HG02759 (cell line): Measurements from ENCODE around the gene WFIKKN1.

Experiments used
- ATAC-seq: cut with Tn5 transposase; IDR thresholded peaks from one replicate; pipeline ENCODE4 v1.9.1; 2021; ENCODE audit warnings: mild to moderate bottlenecking, moderate library complexity; ENCODE audit not compliant: unreplicated experiment

WFIKKN1 gene

GRCh38 chr16:672371-672770 is 41.6 kb downstream of the WFIKKN1 start:
- ATAC-seq = no peak

DNA sequence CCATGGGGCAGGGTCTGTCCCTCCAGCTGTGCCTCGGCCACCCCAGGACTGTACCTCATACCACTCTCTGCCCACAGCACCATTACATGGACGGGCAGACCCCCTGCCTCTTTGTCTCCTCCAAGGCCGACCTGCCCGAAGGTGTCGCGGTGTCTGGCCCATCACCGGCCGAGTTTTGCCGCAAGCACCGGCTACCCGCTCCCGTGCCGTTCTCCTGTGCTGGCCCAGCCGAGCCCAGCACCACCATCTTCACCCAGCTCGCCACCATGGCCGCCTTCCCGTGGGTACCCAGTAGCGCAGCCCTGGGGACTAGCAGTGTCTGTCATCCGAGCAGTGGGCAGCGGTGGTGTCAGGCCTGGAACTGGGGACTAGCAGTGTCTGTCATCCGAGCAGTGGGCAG is 42.1 kb downstream of the WFIKKN1 start:
- no peak for ATAC-seq

DNA sequence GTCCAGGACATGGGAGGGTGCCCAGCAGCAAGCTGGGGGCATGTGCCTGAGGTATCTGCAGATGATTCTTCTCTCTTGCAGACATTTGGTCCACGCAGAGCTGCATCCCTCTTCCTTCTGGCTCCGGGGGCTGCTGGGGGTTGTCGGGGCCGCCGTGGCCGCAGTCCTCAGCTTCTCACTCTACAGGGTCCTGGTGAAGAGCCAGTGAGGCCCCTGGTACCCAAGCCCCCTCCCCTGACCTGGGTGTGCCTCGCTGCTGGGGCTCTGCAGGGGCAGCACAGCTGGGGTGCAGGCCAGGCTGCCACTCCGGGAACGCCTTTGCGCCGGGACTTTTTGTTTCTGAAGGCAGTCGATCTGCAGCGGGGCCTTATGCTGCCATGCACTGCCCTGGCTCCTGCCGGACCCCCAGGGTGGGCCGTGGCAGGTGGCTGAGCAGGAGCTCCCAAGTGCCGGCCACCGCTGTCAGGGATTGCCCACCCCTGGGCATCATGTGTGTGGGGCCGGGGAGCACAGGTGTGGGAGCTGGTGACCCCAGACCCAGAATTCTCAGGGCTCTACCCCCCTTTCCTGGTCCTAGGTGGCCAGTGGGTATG is 42.7 kb downstream of the WFIKKN1 start:
- ATAC-seq = no peak

DNA sequence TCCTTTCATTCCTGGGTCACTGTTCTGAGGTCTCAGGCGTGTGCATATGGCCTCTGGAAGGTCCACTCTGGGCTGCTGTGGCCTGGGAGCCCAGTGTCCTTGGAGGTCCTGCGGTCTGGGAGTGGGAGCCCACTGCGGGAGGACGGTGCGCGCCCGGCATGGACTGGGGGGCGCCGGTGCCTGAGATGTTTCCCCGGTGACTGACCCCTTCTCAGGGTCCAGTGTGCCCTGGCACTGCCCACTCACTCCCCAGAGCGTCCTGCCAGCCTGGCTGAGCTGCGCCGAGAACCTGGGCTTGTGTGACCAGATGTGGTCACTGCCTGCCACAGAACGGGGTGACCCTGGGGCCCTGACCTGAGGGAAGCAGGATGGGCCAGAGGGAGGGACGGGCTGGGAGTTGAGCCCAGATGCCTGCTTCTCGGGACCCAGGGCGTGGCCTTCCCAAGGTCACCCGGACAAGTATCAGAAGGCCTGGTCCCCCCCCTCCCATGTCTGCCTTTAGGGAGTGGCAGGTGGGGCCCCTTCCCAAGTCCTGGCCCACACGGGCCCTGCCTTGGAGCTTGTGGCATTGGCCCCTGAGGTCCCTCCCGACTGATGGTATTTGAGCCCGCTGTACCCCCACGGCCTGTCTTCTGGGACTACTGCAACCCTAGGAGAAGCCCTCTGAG is 43.6 kb downstream of the WFIKKN1 start:
- ATAC-seq = no peak

DNA sequence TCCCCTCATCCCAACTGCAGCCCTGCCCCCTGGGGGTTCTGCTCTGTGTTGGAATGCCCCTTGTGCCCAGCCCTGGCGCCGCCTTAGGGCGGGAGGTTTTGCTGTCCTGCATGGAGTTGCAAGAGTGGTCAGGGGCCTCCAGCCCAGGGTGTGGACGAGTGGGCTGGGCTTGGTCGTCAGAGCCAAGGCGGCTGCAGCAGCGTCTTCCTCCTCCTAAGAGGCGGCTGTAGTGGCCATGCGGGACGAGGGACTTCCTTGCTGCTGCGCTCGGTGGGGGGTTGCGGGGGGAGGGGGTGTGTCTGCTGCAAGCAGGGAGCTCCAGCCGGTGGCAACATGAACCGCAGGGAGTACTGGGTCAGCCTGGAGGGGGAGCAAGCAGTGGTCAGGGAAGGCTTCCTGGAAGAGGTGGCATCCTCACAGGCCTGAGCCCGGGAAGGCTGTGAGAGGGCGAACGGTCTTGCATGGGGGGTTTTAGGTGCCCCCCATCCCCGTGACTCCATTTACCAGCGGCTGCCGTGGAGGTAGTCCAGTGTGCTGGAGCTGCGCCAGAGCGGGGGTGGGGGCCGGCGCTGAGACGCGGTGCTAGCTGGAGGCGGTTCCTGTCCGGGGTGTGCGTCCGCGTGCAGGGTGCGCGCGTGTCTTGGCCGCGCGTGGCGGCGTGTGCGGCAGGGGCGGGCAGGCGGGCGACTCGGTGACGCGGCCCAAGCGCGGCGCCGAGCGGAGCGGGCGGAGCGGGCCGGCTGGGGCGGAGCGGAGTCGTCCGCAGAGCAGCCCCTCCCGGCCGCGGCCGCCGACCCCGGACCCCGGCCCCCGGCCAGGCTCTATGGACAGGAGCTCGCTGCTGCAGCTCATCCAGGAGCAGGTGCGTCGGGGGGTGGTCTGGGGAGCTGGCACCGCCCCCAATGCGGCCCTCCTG is 44.4 kb downstream of the WFIKKN1 start, which contains the start of gene RHBDL1:
TSS of gene RHBDL1 (plus strand) at position 704 of the 916 bp plus-strand sequence. CDS start at position 824, 120 bp downstream.
- no peak for ATAC-seq

DNA sequence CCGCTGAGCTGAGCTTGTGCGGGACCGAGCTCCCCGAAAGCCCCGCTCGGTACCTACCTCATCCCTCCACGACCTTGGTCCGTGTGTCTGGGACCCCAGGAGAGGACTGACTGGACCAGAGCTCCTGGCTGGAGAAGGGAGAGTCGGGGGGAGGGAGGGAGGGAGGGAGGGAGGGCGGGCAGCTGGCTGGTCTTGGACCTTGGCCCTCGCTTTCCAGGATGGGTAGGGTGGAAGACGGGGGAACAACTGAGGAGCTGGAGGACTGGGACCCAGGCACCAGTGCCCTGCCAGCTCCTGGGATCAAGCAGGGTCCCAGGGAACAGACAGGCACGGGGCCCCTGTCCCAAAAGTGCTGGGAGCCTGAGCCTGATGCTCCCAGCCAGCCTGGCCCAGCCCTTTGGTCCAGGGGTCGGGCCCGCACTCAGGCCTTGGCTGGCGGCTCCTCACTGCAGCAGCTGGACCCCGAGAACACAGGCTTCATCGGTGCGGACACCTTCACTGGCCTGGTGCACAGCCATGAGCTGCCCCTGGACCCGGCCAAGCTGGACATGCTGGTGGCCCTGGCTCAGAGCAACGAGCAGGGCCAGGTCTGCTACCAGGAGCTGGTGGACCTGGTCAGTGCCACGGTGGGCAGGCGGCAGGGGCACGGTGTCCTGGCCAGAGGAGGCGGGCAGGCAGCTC is 45.2 kb downstream of the WFIKKN1 start:
- ATAC-seq = no peak

DNA sequence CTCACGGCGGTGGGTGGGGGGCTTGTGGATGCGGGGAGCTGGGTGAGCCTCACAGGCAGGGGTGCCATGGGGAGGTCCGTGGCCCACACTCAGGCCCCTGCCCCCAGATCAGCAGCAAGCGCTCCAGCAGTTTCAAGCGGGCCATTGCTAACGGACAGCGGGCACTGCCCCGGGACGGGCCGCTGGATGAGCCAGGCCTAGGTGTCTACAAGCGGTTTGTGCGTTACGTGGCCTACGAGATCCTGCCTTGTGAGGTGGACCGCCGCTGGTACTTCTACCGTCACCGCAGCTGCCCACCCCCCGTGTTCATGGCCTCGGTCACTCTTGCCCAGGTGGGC is 45.7 kb downstream of the WFIKKN1 start:
- no peak for ATAC-seq

DNA sequence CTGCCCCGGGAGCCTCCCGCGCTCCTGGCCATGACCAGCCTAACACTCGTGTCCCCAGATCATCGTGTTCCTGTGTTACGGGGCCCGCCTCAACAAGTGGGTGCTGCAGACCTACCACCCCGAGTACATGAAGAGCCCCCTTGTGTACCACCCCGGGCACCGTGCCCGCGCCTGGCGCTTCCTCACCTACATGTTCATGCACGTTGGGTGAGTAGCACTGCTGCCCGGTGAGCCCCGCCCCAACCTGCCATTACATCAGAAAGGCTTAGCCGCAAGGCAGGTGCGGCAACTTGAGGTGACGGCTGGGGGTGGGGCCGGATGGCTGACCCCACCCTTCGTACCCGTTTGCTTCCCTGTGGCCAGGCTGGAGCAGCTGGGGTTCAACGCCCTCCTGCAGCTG is 46.1 kb downstream of the WFIKKN1 start:
- ATAC-seq = no peak

- ATAC-seq = no peak
These were observed 46.8 kb downstream of the WFIKKN1 start for GRCh38 chr16:677316-678190.

DNA sequence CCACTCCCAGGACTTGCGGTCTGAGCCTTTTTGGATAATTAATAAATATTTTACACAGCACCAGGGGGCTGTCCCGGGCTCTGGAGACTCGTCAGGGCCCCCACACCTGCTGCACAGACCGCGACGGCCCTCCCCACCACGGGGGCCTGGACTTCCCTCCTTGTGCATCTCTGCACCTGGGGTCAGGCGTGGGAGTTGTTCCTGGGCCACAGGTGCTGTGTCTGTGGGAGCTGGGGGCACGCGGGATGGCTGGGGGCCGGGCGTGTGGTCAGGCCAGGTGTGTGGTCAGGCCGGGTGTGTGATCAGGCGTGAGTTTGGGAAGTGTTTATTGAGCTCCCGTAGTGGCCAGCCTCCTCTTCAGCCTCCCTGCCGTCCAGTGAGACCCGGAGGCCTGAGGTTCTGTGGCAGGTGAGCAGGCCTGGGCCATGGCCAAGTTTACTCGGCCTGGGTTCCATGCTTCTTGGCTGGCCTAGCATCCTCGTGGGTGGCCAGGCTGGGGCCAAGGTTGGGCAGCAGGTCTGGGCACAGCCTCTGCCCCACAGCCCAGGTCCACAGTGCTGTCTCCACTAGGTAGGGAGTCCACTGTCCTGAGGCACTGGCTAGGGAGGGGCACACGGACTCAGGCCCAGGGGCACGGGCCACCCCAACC is 47.5 kb downstream of the WFIKKN1 start:
- ATAC-seq = no peak

DNA sequence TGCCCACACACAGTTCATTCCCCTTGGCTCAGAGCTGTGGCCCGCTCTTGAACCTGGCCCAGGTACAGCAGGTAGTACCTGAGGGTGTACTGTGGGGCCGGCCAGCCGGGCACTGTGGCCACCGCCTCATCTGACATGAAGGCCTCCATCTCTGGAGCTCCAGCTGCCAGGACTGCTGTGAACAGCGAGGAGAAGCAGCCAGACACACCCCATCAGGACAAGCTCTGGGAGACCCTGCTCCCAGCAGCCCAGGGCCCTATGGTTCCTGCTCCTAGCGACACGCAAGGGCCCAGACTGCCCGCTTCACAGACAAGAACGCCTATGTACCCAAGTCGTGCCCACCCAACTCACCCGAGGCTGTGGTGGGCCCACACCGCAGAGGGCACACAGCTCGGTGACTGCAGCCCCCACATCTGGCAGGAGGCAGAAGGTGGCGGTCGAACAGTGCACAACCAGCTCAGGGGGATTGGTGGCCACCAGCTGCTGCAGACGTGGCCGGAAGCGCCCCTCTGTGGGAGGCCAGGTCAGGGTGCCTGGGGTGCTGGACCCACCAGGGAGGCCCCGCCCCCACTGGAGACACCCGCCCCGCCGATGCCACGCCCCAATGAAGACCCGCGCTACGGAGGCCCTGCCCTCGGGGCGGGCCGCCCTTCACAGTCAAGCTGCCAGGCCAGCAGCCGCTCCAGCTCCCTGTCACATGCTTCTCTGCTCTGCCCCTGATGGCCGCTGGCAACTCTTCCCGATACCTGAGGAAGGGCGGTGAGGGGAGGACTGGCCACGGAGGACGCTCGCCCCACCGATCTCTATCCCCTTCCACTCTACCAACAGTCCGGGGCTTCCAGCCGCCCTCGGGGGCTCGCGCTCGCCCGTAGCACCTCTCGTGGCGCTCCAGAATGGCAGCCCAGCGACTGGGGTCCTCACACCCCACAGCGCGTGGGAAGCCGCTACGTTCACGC is 48.4 kb downstream of the WFIKKN1 start:
- ATAC-seq = peak; percentile 7

DNA sequence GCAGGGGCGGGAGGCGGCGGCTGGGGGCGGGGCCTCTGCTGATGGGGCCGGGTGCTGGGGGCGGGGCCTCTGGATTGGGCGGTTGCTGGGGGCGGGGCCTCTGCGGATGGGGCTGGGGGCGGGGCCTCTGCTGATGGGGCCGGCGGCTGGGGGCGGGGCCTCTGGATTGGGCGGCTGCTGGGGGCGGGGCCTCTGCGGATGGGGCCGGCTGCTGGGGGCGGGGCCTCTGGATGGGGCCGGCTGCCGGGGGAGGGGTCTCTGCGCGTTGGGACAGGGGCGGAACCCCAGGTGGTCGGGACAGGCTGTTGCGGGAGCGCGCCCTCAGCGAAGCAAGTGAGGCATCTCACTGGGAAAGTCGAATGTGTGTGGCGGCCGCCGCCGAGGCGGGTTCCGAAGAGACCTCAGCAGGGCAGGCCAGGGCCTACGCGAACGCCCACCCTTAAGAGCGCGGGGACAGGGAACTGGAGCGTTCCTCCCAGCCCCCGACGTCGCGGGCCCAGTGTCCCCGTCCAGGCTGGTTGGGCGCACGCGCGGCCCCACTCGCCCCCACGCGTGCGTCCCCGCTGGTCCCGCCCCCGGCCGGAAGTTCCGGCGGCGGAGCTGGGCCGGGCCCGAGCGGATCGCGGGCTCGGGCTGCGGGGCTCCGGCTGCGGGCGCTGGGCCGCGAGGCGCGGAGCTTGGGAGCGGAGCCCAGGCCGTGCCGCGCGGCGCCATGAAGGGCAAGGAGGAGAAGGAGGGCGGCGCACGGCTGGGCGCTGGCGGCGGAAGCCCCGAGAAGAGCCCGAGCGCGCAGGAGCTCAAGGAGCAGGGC is 49.2 kb downstream of the WFIKKN1 start, which contains the start of gene STUB1:
TSS of gene STUB1 (plus strand) at position 597 of the 811 bp plus-strand sequence. CDS start at position 713, 116 bp downstream.
- ATAC-seq = peak; percentile 57

DNA sequence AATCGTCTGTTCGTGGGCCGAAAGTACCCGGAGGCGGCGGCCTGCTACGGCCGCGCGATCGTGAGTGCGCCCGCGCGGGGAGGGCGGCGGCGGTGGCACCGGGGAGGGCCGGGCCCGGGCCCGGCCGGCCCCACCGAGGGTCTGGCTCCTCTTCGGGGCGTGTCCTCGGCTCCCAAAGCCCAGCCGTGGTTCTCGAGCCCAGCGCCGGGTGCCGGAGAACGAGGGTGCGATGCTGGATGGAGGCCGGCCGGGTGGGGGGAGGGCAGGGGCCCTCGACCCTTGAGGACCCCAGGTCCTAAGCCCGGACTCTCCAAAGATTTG is 49.8 kb downstream of the WFIKKN1 start:
- no peak for ATAC-seq

DNA sequence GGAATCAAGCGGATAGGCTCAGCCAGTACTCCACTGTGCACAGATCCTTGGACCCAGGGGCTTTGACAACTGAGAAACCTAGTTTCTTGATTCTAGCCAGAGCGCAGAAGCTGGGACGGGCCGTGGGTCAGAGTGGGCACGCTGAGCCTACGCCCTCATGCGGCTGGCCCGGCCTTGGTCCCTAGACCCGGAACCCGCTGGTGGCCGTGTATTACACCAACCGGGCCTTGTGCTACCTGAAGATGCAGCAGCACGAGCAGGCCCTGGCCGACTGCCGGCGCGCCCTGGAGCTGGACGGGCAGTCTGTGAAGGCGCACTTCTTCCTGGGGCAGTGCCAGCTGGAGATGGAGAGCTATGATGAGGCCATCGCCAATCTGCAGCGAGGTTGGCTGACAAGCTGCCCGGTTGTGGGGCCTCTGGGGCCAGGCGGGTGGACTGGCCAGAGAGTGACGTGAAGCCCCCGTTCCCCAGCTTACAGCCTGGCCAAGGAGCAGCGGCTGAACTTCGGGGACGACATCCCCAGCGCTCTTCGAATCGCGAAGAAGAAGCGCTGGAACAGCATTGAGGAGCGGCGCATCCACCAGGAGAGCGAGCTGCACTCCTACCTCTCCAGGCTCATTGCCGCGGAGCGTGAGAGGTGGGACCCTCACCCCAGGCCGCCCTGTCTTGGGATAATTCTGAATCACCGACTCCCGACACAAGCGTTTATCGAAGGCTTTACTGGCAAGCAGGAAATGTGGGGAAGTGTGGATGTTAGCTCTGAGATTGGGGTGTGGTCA is 50.4 kb downstream of the WFIKKN1 start:
- ATAC-seq = no peak

- ATAC-seq = no peak
These were observed 51.1 kb downstream of the WFIKKN1 start for GRCh38 chr16:681746-682427.
